Measurements from ENCODE around the gene MOV10. TPM values are rescaled to one million over a fixed set of nuclear protein-coding genes. Genes with fewer than 3 reads are reported as not detected.

Gene MOV10
- total RNA-seq, 6 experiments from 2014 or later = 61.6 to 86.0 (median 83.5) TPM

- H3K4me1 Mint-ChIP-seq (ENCODE audit: low read depth) = no peaks in the 10 kb centered on the region
- no peaks in the 10 kb centered on the region for H3K9me3 Mint-ChIP-seq
- H3K36me3 Mint-ChIP-seq (ENCODE audit: low read depth) = peaks cover 54% of the 10 kb centered on the region
- no peak overlapping the region for H3K4me3 Mint-ChIP-seq
- no peak overlapping the region for H3K27ac Mint-ChIP-seq
- TF ChIP-seq CTCF (IDR thresholded peaks at IDR 0.05) = no peak
- no peak for DNase-seq
- no peaks in the 10 kb centered on the region; the same call in 1 of the 2 replicates for H3K27me3 Mint-ChIP-seq (ENCODE audit: insufficient read depth)
Observed at GRCh38 chr1:112665857-112666256, 8.6 kb upstream of the MOV10 start.

GRCh38 chr1:112666946-112667345 is 7.5 kb upstream of the MOV10 start:
- no peaks in the 10 kb centered on the region for H3K9me3 Mint-ChIP-seq
- no peak overlapping the region for H3K27ac Mint-ChIP-seq
- peaks cover 10% of the 10 kb centered on the region for H3K4me1 Mint-ChIP-seq (ENCODE audit: low read depth)
- no peak for TF ChIP-seq CTCF (IDR thresholded peaks at IDR 0.05)
- no peak overlapping the region for H3K4me3 Mint-ChIP-seq
- H3K27me3 Mint-ChIP-seq (ENCODE audit: insufficient read depth) = no peaks in the 10 kb centered on the region; the same call in 1 of the 2 replicates
- H3K36me3 Mint-ChIP-seq (ENCODE audit: low read depth) = peaks cover 54% of the 10 kb centered on the region
- no peak for DNase-seq

GRCh38 chr1:112672009-112672408 is 2.5 kb upstream of the MOV10 start:
- Mint-ChIP-seq H3K9me3 (no peaks in the 10 kb centered on the region), H3K36me3 (ENCODE audit: low read depth) (peaks cover 35% of the 10 kb centered on the region; the same call in 1 of the 2 replicates), H3K4me3 (no peak overlapping the region), H3K4me1 (ENCODE audit: low read depth) (peaks cover 46% of the 10 kb centered on the region), H3K27ac (peak overlapping the region; percentile 24; the same call in 1 of the 2 replicates), H3K27me3 (ENCODE audit: insufficient read depth) (peaks cover 9% of the 10 kb centered on the region; the same call in 1 of the 2 replicates)
- DNase-seq = no peak
- TF ChIP-seq CTCF (IDR thresholded peaks at IDR 0.05) = no peak

GRCh38 chr1:112672842-112673241 is 1.6 kb upstream of the MOV10 start:
- H3K9me3 Mint-ChIP-seq = no peaks in the 10 kb centered on the region
- H3K27me3 Mint-ChIP-seq (ENCODE audit: insufficient read depth) = peaks cover 9% of the 10 kb centered on the region; the same call in 1 of the 2 replicates
- H3K4me3 Mint-ChIP-seq = 0 out of 2 replicates have a peak overlapping the region, but pooled peaks have one; percentile 9
- peaks cover 46% of the 10 kb centered on the region for H3K4me1 Mint-ChIP-seq (ENCODE audit: low read depth)
- no peak for TF ChIP-seq CTCF (IDR thresholded peaks at IDR 0.05)
- H3K27ac Mint-ChIP-seq = peak overlapping the region; percentile 98
- H3K36me3 Mint-ChIP-seq (ENCODE audit: low read depth) = peaks cover 32% of the 10 kb centered on the region; the same call in 1 of the 2 replicates
- no peak for DNase-seq

GRCh38 chr1:112673592-112674439 is 643 bp upstream of the MOV10 start:
- Mint-ChIP-seq H3K4me1 (ENCODE audit: low read depth) (peaks cover 46% of the 10 kb centered on the region), H3K4me3 (peak overlapping the region; percentile 96), H3K9me3 (no peaks in the 10 kb centered on the region), H3K36me3 (ENCODE audit: low read depth) (peaks cover 36% of the 10 kb centered on the region), H3K27ac (peak overlapping the region; percentile 98), H3K27me3 (ENCODE audit: insufficient read depth) (peaks cover 9% of the 10 kb centered on the region; the same call in 1 of the 2 replicates)
- DNase-seq = peak; percentile 60
- peak; percentile 78 for TF ChIP-seq CTCF (IDR thresholded peaks at IDR 0.05)
